A549 (cell line): Measurements from ENCODE around the gene ABCB9.

ENCODE experiments used
- JUN ChIP-seq, 2 experiments: fragments of >200 bp; sonication (Bioruptor Twin); formaldehyde crosslinking; IDR thresholded peaks; 2 replicates in 1 of 2; 3 replicates in 1 of 2; pipeline ENCODE4 v1.6.1; 2016 to 2017
- MAZ ChIP-seq: fragments of 150-350 bp; IDR thresholded peaks from 2 replicates; pipeline ENCODE4 v1.6.1; 2014; ENCODE audit warnings: antibody characterized with exemption, low read depth, low read length, borderline replicate concordance
- POLR2A ChIP-seq: IDR thresholded peaks from 2 replicates; pipeline ENCODE4 v1.6.1; 2012; ENCODE audit warnings: mild to moderate bottlenecking, low read length
- REST ChIP-seq: fragments of 200-600 bp; sonication (generic); IDR thresholded peaks from 2 replicates; pipeline ENCODE4 v1.6.1; 2016; ENCODE audit warnings: antibody characterized with exemption, mild to moderate bottlenecking, moderate library complexity
- TP53 ChIP-seq: fragments of 250-450 bp; sonication (Bioruptor Pico); IDR thresholded peaks from 2 replicates; pipeline ENCODE4 v1.5.0; 2021; ENCODE audit warnings: mild to moderate bottlenecking, moderate library complexity
- TF ChIP-seq, protein P1 (sequence below): fragments of >200 bp; sonication (Bioruptor Twin); formaldehyde crosslinking; IDR thresholded peaks from 3 replicates; pipeline ENCODE4 v1.5.1; 2016
- TF ChIP-seq, protein P2 (sequence below): IDR thresholded peaks from 2 replicates; pipeline ENCODE4 v1.6.1; 2012
- TF ChIP-seq, protein P3 (sequence below): fragments of 250-450 bp; sonication (Bioruptor Pico); IDR thresholded peaks from 2 replicates; pipeline ENCODE4 v1.5.0; 2021; ENCODE audit warnings: mild to moderate bottlenecking, moderate library complexity, borderline replicate concordance

DNA sequence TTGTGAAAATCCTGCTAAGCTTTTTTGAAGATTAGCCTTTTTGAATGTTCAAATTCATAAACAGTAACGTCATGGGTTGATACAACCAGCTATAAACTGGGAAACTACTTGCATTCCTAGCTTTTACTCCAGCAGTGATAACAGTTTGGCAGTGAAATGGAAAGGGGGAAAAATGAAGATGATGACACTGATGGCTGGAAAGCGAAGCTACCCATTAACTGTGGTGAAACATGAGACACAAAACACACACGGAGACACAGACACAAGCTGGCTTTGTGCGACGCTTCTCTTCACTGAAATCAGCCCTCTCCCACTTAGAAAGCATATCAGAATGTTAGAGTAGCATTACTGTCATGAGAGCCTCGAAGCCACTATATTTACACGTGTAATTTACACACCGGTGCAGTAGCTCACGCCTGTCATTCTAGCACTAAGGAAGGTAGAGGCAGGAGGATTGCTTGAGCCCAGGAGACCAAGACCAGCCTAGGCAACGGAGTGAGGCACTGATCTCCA, 86.1 kb downstream of the ABCB9 start:
- TF ChIP-seq, protein P1, sequence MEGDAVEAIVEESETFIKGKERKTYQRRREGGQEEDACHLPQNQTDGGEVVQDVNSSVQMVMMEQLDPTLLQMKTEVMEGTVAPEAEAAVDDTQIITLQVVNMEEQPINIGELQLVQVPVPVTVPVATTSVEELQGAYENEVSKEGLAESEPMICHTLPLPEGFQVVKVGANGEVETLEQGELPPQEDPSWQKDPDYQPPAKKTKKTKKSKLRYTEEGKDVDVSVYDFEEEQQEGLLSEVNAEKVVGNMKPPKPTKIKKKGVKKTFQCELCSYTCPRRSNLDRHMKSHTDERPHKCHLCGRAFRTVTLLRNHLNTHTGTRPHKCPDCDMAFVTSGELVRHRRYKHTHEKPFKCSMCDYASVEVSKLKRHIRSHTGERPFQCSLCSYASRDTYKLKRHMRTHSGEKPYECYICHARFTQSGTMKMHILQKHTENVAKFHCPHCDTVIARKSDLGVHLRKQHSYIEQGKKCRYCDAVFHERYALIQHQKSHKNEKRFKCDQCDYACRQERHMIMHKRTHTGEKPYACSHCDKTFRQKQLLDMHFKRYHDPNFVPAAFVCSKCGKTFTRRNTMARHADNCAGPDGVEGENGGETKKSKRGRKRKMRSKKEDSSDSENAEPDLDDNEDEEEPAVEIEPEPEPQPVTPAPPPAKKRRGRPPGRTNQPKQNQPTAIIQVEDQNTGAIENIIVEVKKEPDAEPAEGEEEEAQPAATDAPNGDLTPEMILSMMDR: no peak
- TF ChIP-seq POLR2A: no peak
- TF ChIP-seq, protein P2, sequence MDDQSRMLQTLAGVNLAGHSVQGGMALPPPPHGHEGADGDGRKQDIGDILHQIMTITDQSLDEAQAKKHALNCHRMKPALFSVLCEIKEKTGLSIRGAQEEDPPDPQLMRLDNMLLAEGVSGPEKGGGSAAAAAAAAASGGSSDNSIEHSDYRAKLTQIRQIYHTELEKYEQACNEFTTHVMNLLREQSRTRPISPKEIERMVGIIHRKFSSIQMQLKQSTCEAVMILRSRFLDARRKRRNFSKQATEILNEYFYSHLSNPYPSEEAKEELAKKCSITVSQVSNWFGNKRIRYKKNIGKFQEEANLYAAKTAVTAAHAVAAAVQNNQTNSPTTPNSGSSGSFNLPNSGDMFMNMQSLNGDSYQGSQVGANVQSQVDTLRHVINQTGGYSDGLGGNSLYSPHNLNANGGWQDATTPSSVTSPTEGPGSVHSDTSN: no peak
- TF ChIP-seq, protein P3, sequence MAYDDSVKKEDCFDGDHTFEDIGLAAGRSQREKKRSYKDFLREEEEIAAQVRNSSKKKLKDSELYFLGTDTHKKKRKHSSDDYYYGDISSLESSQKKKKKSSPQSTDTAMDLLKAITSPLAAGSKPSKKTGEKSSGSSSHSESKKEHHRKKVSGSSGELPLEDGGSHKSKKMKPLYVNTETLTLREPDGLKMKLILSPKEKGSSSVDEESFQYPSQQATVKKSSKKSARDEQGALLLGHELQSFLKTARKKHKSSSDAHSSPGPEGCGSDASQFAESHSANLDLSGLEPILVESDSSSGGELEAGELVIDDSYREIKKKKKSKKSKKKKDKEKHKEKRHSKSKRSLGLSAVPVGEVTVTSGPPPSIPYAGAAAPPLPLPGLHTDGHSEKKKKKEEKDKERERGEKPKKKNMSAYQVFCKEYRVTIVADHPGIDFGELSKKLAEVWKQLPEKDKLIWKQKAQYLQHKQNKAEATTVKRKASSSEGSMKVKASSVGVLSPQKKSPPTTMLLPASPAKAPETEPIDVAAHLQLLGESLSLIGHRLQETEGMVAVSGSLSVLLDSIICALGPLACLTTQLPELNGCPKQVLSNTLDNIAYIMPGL (CRISPR knock-in tag): no peak
- no peak for TF ChIP-seq REST
- no peak for TF ChIP-seq MAZ
- TF ChIP-seq TP53 (CRISPR knock-in tag): no peak
- no peak for TF ChIP-seq JUN (IDR thresholded peaks at IDR 0.05)
